Osteocyte (in vitro differentiated cells): ENCODE results near the gene SORCS3. TPM values are rescaled to one million over a fixed set of nuclear protein-coding genes. Genes with fewer than 3 reads are reported as not detected.

Source experiments
- DNase-seq: peaks from one replicate; pipeline ENCODE4 v3.0.0; 2021; ENCODE audit warnings: mixed read lengths; ENCODE audit not compliant: unreplicated experiment; ENCODE audit errors: extremely low spot score
- H3K27ac Mint-ChIP-seq: one replicate; pipeline ENCODE4 v1.8.0; 2021; ENCODE audit warnings: mild to moderate bottlenecking, mixed read lengths; ENCODE audit not compliant: unreplicated experiment
- H3K27me3 Mint-ChIP-seq: one replicate; pipeline ENCODE4 v1.8.0; 2021; ENCODE audit warnings: mixed read lengths; ENCODE audit not compliant: unreplicated experiment
- H3K36me3 Mint-ChIP-seq: one replicate; pipeline ENCODE4 v1.8.0; 2021; ENCODE audit warnings: mixed read lengths; ENCODE audit not compliant: unreplicated experiment
- H3K4me1 Mint-ChIP-seq: one replicate; pipeline ENCODE4 v1.8.0; 2021; ENCODE audit warnings: mixed read lengths; ENCODE audit not compliant: unreplicated experiment
- H3K4me3 Mint-ChIP-seq: one replicate; pipeline ENCODE4 v1.8.0; 2021; ENCODE audit warnings: mild to moderate bottlenecking, moderate library complexity, mixed read lengths; ENCODE audit not compliant: unreplicated experiment
- H3K9me3 Mint-ChIP-seq: one replicate; pipeline ENCODE4 v1.8.0; 2021; ENCODE audit warnings: mixed read lengths; ENCODE audit not compliant: unreplicated experiment
- CTCF ChIP-seq: fragments of 200-600 bp; sonication (generic); IDR thresholded peaks from 2 replicates; pipeline ENCODE4 v1.5.0; 2021; ENCODE audit warnings: antibody characterized with exemption, mild to moderate bottlenecking, moderate library complexity
- total RNA-seq: library from RNA; stranded (reverse); gene quantifications from 2 replicates; pipeline ENCODE4 v1.2.1, GENCODE V29; 2021

SORCS3 gene
- total RNA-seq, 1 donor from 2014 or later = not detected

- Mint-ChIP-seq H3K4me1 (no peaks in the 10 kb centered on the region), H3K36me3 (no peaks in the 10 kb centered on the region), H3K4me3 (no peak overlapping the region), H3K9me3 (peaks cover 7% of the 10 kb centered on the region), H3K27ac (no peak overlapping the region), H3K27me3 (no peaks in the 10 kb centered on the region)
- no peak for DNase-seq
- no peak for TF ChIP-seq CTCF
Measured at GRCh38 chr10:105192146-105192545, 551.1 kb downstream of the SORCS3 start.

- Mint-ChIP-seq H3K4me1 (no peaks in the 10 kb centered on the region), H3K27ac (no peak overlapping the region), H3K36me3 (no peaks in the 10 kb centered on the region), H3K9me3 (no peaks in the 10 kb centered on the region), H3K4me3 (no peak overlapping the region), H3K27me3 (no peaks in the 10 kb centered on the region)
- DNase-seq = no peak
- TF ChIP-seq CTCF = no peak
Measured at GRCh38 chr10:105192861-105193260, 551.8 kb downstream of the SORCS3 start.

- no peak for DNase-seq
- no peaks in the 10 kb centered on the region for H3K36me3 Mint-ChIP-seq
- no peak overlapping the region for H3K27ac Mint-ChIP-seq
- peaks cover 12% of the 10 kb centered on the region for H3K9me3 Mint-ChIP-seq
- no peaks in the 10 kb centered on the region for H3K27me3 Mint-ChIP-seq
- H3K4me1 Mint-ChIP-seq = no peaks in the 10 kb centered on the region
- no peak for TF ChIP-seq CTCF
- no peak overlapping the region for H3K4me3 Mint-ChIP-seq
Measured at GRCh38 chr10:105195831-105196230, 554.7 kb downstream of the SORCS3 start.

- Mint-ChIP-seq H3K36me3 (no peaks in the 10 kb centered on the region), H3K4me3 (no peak overlapping the region), H3K4me1 (no peaks in the 10 kb centered on the region), H3K27ac (no peak overlapping the region), H3K27me3 (no peaks in the 10 kb centered on the region), H3K9me3 (peaks cover 24% of the 10 kb centered on the region)
- TF ChIP-seq CTCF = no peak
- DNase-seq = no peak
Measured at GRCh38 chr10:105197598-105198364, 556.7 kb downstream of the SORCS3 start.

- Mint-ChIP-seq H3K9me3 (peaks cover 27% of the 10 kb centered on the region), H3K27ac (no peak overlapping the region), H3K4me3 (no peak overlapping the region), H3K27me3 (no peaks in the 10 kb centered on the region), H3K4me1 (no peaks in the 10 kb centered on the region), H3K36me3 (no peaks in the 10 kb centered on the region)
- no peak for TF ChIP-seq CTCF
- no peak for DNase-seq
Measured at GRCh38 chr10:105206616-105207015, 565.5 kb downstream of the SORCS3 start.
